ENCODE results near the gene PAPPA. TPM values are rescaled to one million over a fixed set of nuclear protein-coding genes. Genes with fewer than 3 reads are reported as not detected.

PAPPA gene
- total RNA-seq, 1 donor from 2014 or later: 0.15 TPM

- H3K4me3 Mint-ChIP-seq: no peak overlapping the region
- Histone ChIP-seq H2AFZ (replicated peaks) (no peak overlapping the region), H3K27me3 (no peaks in the 10 kb centered on the region), H3K4me1 (no peaks in the 10 kb centered on the region), H3K4me2 (no peak overlapping the region), H3K9ac (no peak overlapping the region), H3K27ac (no peak overlapping the region), H3K9me3 (ENCODE audit: low read depth) (no peaks in the 10 kb centered on the region), H3F3A (ENCODE audit: low read depth) (no peaks in the 10 kb centered on the region), H4K20me1 (ENCODE audit: low read depth) (no peaks in the 10 kb centered on the region), H3K4me3 (no peak overlapping the region), H3K36me3 (no peaks in the 10 kb centered on the region), H3K79me2 (ENCODE audit: low read depth) (no peaks in the 10 kb centered on the region)
- H3K27ac Mint-ChIP-seq: no peak overlapping the region
- peaks cover 17% of the 10 kb centered on the region for H3K36me3 Mint-ChIP-seq
- no peak for DNase-seq (ENCODE audit: low spot score)
- H3K27me3 Mint-ChIP-seq (ENCODE audit: insufficient read depth, low read depth): peaks cover 2% of the 10 kb centered on the region
- no peaks in the 10 kb centered on the region for H3K9me3 Mint-ChIP-seq
- no peaks in the 10 kb centered on the region for H3K4me1 Mint-ChIP-seq
- no peak for TF ChIP-seq EZH2 (IDR thresholded peaks at IDR 0.05)
- TF ChIP-seq EZH2phosphoT487 (IDR thresholded peaks at IDR 0.05): no peak
- TF ChIP-seq CTCF (IDR thresholded peaks at IDR 0.05): no peak
Measured at GRCh38 chr9:116391306-116391900, 237.8 kb downstream of the PAPPA start.

GRCh38 chr9:116393198-116393597, 239.6 kb downstream of the PAPPA start:
- no peaks in the 10 kb centered on the region for H3K27me3 Mint-ChIP-seq (ENCODE audit: insufficient read depth, low read depth)
- no peak overlapping the region for H3K4me3 ChIP-seq
- H3K27ac Mint-ChIP-seq: no peak overlapping the region
- no peak overlapping the region for H3K9ac ChIP-seq
- no peak overlapping the region for H3K4me3 Mint-ChIP-seq
- no peaks in the 10 kb centered on the region for H3K27me3 ChIP-seq
- H3K4me1 ChIP-seq: no peaks in the 10 kb centered on the region
- H3K36me3 ChIP-seq: no peaks in the 10 kb centered on the region
- H4K20me1 ChIP-seq (ENCODE audit: low read depth): no peaks in the 10 kb centered on the region
- H3F3A ChIP-seq (ENCODE audit: low read depth): no peaks in the 10 kb centered on the region
- peaks cover 16% of the 10 kb centered on the region for H3K36me3 Mint-ChIP-seq
- H3K4me1 Mint-ChIP-seq: no peaks in the 10 kb centered on the region
- no peak overlapping the region for H3K27ac ChIP-seq
- H3K9me3 Mint-ChIP-seq: no peaks in the 10 kb centered on the region
- TF ChIP-seq EZH2phosphoT487 (IDR thresholded peaks at IDR 0.05) (no peak), CTCF (IDR thresholded peaks at IDR 0.05) (no peak), EZH2 (IDR thresholded peaks at IDR 0.05) (no peak)
- no peaks in the 10 kb centered on the region for H3K9me3 ChIP-seq (ENCODE audit: low read depth)
- no peak overlapping the region for H3K4me2 ChIP-seq
- H3K79me2 ChIP-seq (ENCODE audit: low read depth): no peaks in the 10 kb centered on the region
- no peak for DNase-seq (ENCODE audit: low spot score)
- H2AFZ ChIP-seq (replicated peaks): no peak overlapping the region

GRCh38 chr9:116394070-116394469, 240.5 kb downstream of the PAPPA start:
- H3K4me3 ChIP-seq: no peak overlapping the region
- no peak overlapping the region for H3K27ac ChIP-seq
- no peak for DNase-seq (ENCODE audit: low spot score)
- Mint-ChIP-seq H3K9me3 (no peaks in the 10 kb centered on the region), H3K4me3 (no peak overlapping the region), H3K4me1 (no peaks in the 10 kb centered on the region), H3K27ac (no peak overlapping the region), H3K36me3 (peaks cover 13% of the 10 kb centered on the region), H3K27me3 (ENCODE audit: insufficient read depth, low read depth) (no peaks in the 10 kb centered on the region)
- H3K9me3 ChIP-seq (ENCODE audit: low read depth): no peaks in the 10 kb centered on the region
- no peaks in the 10 kb centered on the region for H3K27me3 ChIP-seq
- H3F3A ChIP-seq (ENCODE audit: low read depth): no peaks in the 10 kb centered on the region
- no peaks in the 10 kb centered on the region for H3K79me2 ChIP-seq (ENCODE audit: low read depth)
- H3K9ac ChIP-seq: no peak overlapping the region
- H2AFZ ChIP-seq (replicated peaks): no peak overlapping the region
- TF ChIP-seq CTCF (IDR thresholded peaks at IDR 0.05) (no peak), EZH2phosphoT487 (IDR thresholded peaks at IDR 0.05) (no peak), EZH2 (IDR thresholded peaks at IDR 0.05) (no peak)
- H3K4me1 ChIP-seq: no peaks in the 10 kb centered on the region
- H3K36me3 ChIP-seq: no peaks in the 10 kb centered on the region
- H4K20me1 ChIP-seq (ENCODE audit: low read depth): no peaks in the 10 kb centered on the region
- no peak overlapping the region for H3K4me2 ChIP-seq

All from neural progenitor cell (in vitro differentiated cells).